Ramos (cell line): ENCODE results near the gene HIC1.

Source experiments
- in situ Hi-C: fragments of 300-500 bp; cut with MboI; formaldehyde crosslinking; loops from one replicate; pipeline ENCODE4 v1.14.3; 2022; ENCODE audit warnings: low sequenced_read_pairs; ENCODE audit not compliant: unreplicated experiment

HIC1 gene

GRCh38 chr17:2068519-2069051 is 13.7 kb downstream of the HIC1 start:
- in situ Hi-C loops, result loop anchor here (5.0 to 10.0 kb wide), 2 partner anchors 96 to 179 kb away; no protein-coding TSS in a partner anchor

- in situ Hi-C loops, result no loop called here
Observed at GRCh38 chr17:2070241-2071023, 15.5 kb downstream of the HIC1 start.

- in situ Hi-C loops, result no loop called here
Observed at GRCh38 chr17:2071024-2071385, 16.1 kb downstream of the HIC1 start.

- in situ Hi-C loops, result no loop called here
Observed at GRCh38 chr17:2071455-2072281, 16.8 kb downstream of the HIC1 start.

- in situ Hi-C loops, result no loop called here
Observed at GRCh38 chr17:2074919-2075318, 20.0 kb downstream of the HIC1 start.

- in situ Hi-C loops, result no loop called here
Observed at GRCh38 chr17:2075336-2076086, 20.6 kb downstream of the HIC1 start.

GRCh38 chr17:2076087-2076984 is 21.4 kb downstream of the HIC1 start:
- in situ Hi-C loops, result no loop called here

- in situ Hi-C loops, result no loop called here
Observed at GRCh38 chr17:2077040-2077439, 22.1 kb downstream of the HIC1 start.

- in situ Hi-C loops, result no loop called here
Observed at GRCh38 chr17:2081564-2081963, 26.7 kb downstream of the HIC1 start.

GRCh38 chr17:2082003-2082781 is 27.3 kb downstream of the HIC1 start:
- in situ Hi-C loops, result no loop called here

- in situ Hi-C loops, result no loop called here
Observed at GRCh38 chr17:2083613-2084035, 28.7 kb downstream of the HIC1 start.

GRCh38 chr17:2084036-2084765 is 29.3 kb downstream of the HIC1 start:
- in situ Hi-C loops, result no loop called here

GRCh38 chr17:2084766-2085647 is 30.1 kb downstream of the HIC1 start:
- in situ Hi-C loops, result no loop called here

GRCh38 chr17:2085648-2085949 is 30.7 kb downstream of the HIC1 start:
- in situ Hi-C loops, result no loop called here

- in situ Hi-C loops, result no loop called here
Observed at GRCh38 chr17:2086306-2086705, 31.4 kb downstream of the HIC1 start.

- in situ Hi-C loops, result no loop called here
Observed at GRCh38 chr17:2087597-2088211, 32.8 kb downstream of the HIC1 start.

GRCh38 chr17:2089021-2089422 is 34.1 kb downstream of the HIC1 start:
- in situ Hi-C loops, result no loop called here
